Tibial nerve (tissue), 4 donors: ENCODE measurements around the gene MRPS18C. TPM values are rescaled to one million over a fixed set of nuclear protein-coding genes. Genes with fewer than 3 reads are reported as not detected.
A peak's percentile ranks its signal among the peaks of the same experiment; 100 is the strongest.
"Not testable (repeated sequence)": the region's sequence is repeated elsewhere in the genome, so short reads cannot be mapped to it uniquely, and the experiment has no call there.

ENCODE experiments used
- DNase-seq, 2 donors: peaks; one replicate each; pipeline ENCODE4 v3.0.0-alpha.2; 2019; ENCODE audit warnings: low spot score in 2 of 2
- H3K27ac ChIP-seq, 4 donors: fragments of 200-600 bp; sonication (generic) in 3 of 4; one replicate each; pipeline ENCODE4 v1.5.1; 2017 to 2019; ENCODE audit warnings: mild to moderate bottlenecking in 1 of 4
- H3K27me3 ChIP-seq, 2 donors: fragments of 200-600 bp; sonication (generic) in 1 of 2; one replicate each; pipeline versions ENCODE4 v1.5.1 to v1.6.0; 2017 to 2019
- H3K36me3 ChIP-seq, 3 donors: fragments of 200-600 bp; sonication (generic); one replicate each; pipeline ENCODE4 v1.5.1; 2018 to 2019
- H3K4me1 ChIP-seq, 4 donors: fragments of 200-600 bp; sonication (generic) in 3 of 4; one replicate each; pipeline ENCODE4 v1.5.1; 2017 to 2019
- H3K4me3 ChIP-seq, 4 donors: fragments of 200-600 bp; sonication (generic) in 3 of 4; one replicate each; pipeline ENCODE4 v1.5.1; 2017 to 2019; ENCODE audit warnings: mild to moderate bottlenecking in 1 of 4, moderate library complexity in 1 of 4
- H3K9me3 ChIP-seq, 4 donors: fragments of 200-600 bp; sonication (generic) in 3 of 4; one replicate each; pipeline ENCODE4 v1.5.1; 2017 to 2019
- CTCF ChIP-seq, 5 experiments: fragments of 200-600 bp in 3 of 5; fragments of 450-650 bp in 2 of 5; sonication (generic) in 3 of 5; IDR thresholded peaks; one replicate each; pipeline ENCODE4 v1.5.1; 2016 to 2019; ENCODE audit warnings: antibody characterized with exemption in 5 of 5, mild to moderate bottlenecking in 3 of 5, moderate library complexity in 2 of 5
- EP300 ChIP-seq, 2 donors: sonication (generic); formaldehyde crosslinking; IDR thresholded peaks; one replicate each; pipeline ENCODE4 v1.6.1; 2017; ENCODE audit warnings: antibody characterized with exemption in 2 of 2, mild to moderate bottlenecking in 1 of 2
- POLR2A ChIP-seq, 2 donors: fragments of 450-650 bp; IDR thresholded peaks; one replicate each; pipeline ENCODE4 v1.6.1; 2017; ENCODE audit warnings: antibody characterized with exemption in 2 of 2, mild to moderate bottlenecking in 2 of 2, moderate library complexity in 2 of 2
- WGBS, 2 donors: methylation state at CpG; one replicate each; pipeline ENCODE4 v1.1.5; 2018; 5-methylcytosine and 5-hydroxymethylcytosine counted together
- total RNA-seq, 4 donors: library from RNA; depleted of rRNA; stranded (reverse); fragments of >200 nt; gene quantifications; one replicate each; pipeline ENCODE4 v1.1.0, GENCODE V29; 2016

MRPS18C gene
- total RNA-seq, 4 donors from 2014 or later: 10.6 to 18.8 (median 15.5) TPM

- 89 to 94% methylated on average over 1 of the region's 1 CpG for WGBS, 2 donors
- Histone ChIP-seq H3K4me1 (no peaks in the 10 kb centered on the region), H3K27me3 (no peaks in the 10 kb centered on the region)
Observed at GRCh38 chr4:83498187-83498586, 42.3 kb downstream of the MRPS18C start.

GRCh38 chr4:83501671-83502070 is 45.8 kb downstream of the MRPS18C start:
- H3K9me3 ChIP-seq, DNase-seq, H3K4me1 ChIP-seq, H3K27me3 ChIP-seq, H3K4me3 ChIP-seq, H3K27ac ChIP-seq, H3K36me3 ChIP-seq: not testable (repeated sequence)
- WGBS, 2 donors: 88 to 95% methylated on average over 3 of the region's 3 CpGs

More at GRCh38 chr4:83498187-83498586, 42.3 kb downstream of the MRPS18C start:
- no peak overlapping the region for H3K4me3 ChIP-seq
- no peak overlapping the region for H3K27ac ChIP-seq
- H3K36me3 ChIP-seq: no peaks in the 10 kb centered on the region
- no peak for TF ChIP-seq EP300 (IDR thresholded peaks at IDR 0.05)
- no peak for TF ChIP-seq CTCF (IDR thresholded peaks at IDR 0.05)
- TF ChIP-seq POLR2A (IDR thresholded peaks at IDR 0.05): no peak
- H3K9me3 ChIP-seq: no peaks in the 10 kb centered on the region
- DNase-seq: no peak

- Histone ChIP-seq H3K36me3 (no peaks in the 10 kb centered on the region), H3K4me1 (no peaks in the 10 kb centered on the region), H3K9me3 (no peaks in the 10 kb centered on the region), H3K27me3 (no peaks in the 10 kb centered on the region), H3K27ac (no peak overlapping the region), H3K4me3 (no peak overlapping the region)
- TF ChIP-seq POLR2A (IDR thresholded peaks at IDR 0.05): no peak
- TF ChIP-seq CTCF (IDR thresholded peaks at IDR 0.05): no peak
- TF ChIP-seq EP300 (IDR thresholded peaks at IDR 0.05): no peak
- DNase-seq: no peak
Observed at GRCh38 chr4:83503974-83504373, 48.1 kb downstream of the MRPS18C start.

GRCh38 chr4:83504503-83504902 is 48.6 kb downstream of the MRPS18C start:
- H3K9me3 ChIP-seq: no peaks in the 10 kb centered on the region
- H3K27ac ChIP-seq: no peak overlapping the region
- no peaks in the 10 kb centered on the region for H3K4me1 ChIP-seq
- WGBS, 2 donors: 61 to 63% methylated on average over 4 of the region's 4 CpGs
- H3K4me3 ChIP-seq: no peak overlapping the region
- DNase-seq: no peak
- no peaks in the 10 kb centered on the region for H3K36me3 ChIP-seq
- H3K27me3 ChIP-seq: no peaks in the 10 kb centered on the region
- TF ChIP-seq POLR2A (IDR thresholded peaks at IDR 0.05) (no peak), CTCF (IDR thresholded peaks at IDR 0.05) (no peak), EP300 (IDR thresholded peaks at IDR 0.05) (no peak)

- no peaks in the 10 kb centered on the region for H3K9me3 ChIP-seq
- no peaks in the 10 kb centered on the region for H3K36me3 ChIP-seq
- no peak overlapping the region for H3K27ac ChIP-seq
- DNase-seq: no peak
- H3K27me3 ChIP-seq: no peaks in the 10 kb centered on the region
- WGBS, 2 donors: 94 to 95% methylated on average over 10 of the region's 10 CpGs
- H3K4me3 ChIP-seq: no peak overlapping the region
- H3K4me1 ChIP-seq: no peaks in the 10 kb centered on the region
- TF ChIP-seq CTCF (IDR thresholded peaks at IDR 0.05) (no peak), POLR2A (IDR thresholded peaks at IDR 0.05) (no peak), EP300 (IDR thresholded peaks at IDR 0.05) (no peak)
Observed at GRCh38 chr4:83504996-83505395, 49.1 kb downstream of the MRPS18C start.

GRCh38 chr4:83509156-83509585 is 53.3 kb downstream of the MRPS18C start:
- not testable (repeated sequence) for H3K36me3 ChIP-seq, H3K4me3 ChIP-seq, H3K9me3 ChIP-seq, H3K27ac ChIP-seq, H3K4me1 ChIP-seq, H3K27me3 ChIP-seq
- peak in 1 of 2 donors; percentile 84 for DNase-seq
- TF ChIP-seq CTCF (IDR thresholded peaks at IDR 0.05): peak; percentile 43 to 66 (median 49)
- 70 to 74% methylated on average over 3 of the region's 3 CpGs for WGBS, 2 donors
